ENCODE results near the gene CEACAM16.
A peak's percentile ranks its signal among the peaks of the same experiment; 100 is the strongest.
"Not testable (repeated sequence)": the region's sequence is repeated elsewhere in the genome, so short reads cannot be mapped to it uniquely, and the experiment has no call there.

Gene CEACAM16

DNA sequence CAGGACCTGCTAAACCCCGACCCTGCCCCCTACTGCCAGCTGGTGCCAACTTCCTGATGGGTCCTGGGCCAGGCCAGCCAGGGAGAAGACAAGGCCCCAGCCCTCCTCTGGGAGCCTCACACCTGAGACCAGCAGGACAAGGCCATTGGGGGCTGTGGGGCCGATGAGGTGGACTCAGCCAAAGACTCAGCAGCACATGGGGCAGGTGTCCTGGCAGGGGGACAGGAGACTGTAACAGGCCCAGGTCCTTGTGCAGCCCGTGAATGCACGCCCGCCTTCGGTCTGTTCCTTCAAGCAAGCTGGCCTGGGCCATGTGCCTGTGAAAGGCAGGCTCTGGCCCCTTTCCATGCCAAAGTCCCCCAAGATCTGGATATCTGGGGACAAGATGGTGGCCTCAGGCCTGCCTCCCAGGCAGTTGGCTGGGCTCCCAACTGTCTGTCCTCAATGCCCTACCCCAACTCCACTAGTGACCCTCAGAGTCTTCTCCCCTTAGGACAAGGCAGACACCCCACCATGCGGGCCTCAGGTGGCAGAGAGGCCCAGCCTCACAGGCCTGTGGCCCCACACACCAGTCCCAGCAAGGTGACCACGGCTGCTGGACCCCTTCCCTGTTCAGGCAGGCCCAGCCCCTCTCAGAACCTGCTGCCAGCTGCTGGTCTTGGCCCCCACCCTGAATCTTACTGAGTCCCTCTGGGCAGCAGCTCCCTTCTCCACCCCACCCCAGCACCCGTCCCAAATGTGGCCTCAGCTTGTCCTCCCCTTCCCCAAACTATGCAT is 15.3 kb upstream of the CEACAM16 start:
- H3K4me1 ChIP-seq (ENCODE audit: low read length): peaks cover 40% of the 10 kb centered on the region
- no peaks in the 10 kb centered on the region for H3K36me3 ChIP-seq (replicated peaks; ENCODE audit: low read depth, low read length)
- TF ChIP-seq, protein P1, sequence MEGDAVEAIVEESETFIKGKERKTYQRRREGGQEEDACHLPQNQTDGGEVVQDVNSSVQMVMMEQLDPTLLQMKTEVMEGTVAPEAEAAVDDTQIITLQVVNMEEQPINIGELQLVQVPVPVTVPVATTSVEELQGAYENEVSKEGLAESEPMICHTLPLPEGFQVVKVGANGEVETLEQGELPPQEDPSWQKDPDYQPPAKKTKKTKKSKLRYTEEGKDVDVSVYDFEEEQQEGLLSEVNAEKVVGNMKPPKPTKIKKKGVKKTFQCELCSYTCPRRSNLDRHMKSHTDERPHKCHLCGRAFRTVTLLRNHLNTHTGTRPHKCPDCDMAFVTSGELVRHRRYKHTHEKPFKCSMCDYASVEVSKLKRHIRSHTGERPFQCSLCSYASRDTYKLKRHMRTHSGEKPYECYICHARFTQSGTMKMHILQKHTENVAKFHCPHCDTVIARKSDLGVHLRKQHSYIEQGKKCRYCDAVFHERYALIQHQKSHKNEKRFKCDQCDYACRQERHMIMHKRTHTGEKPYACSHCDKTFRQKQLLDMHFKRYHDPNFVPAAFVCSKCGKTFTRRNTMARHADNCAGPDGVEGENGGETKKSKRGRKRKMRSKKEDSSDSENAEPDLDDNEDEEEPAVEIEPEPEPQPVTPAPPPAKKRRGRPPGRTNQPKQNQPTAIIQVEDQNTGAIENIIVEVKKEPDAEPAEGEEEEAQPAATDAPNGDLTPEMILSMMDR (IDR thresholded peaks at IDR 0.05; ENCODE audit: low read depth, low read length): peak; percentile 14; the same call in 1 of the 2 replicates
- no peak for TF ChIP-seq EZH2phosphoT487 (IDR thresholded peaks at IDR 0.05; ENCODE audit: low read depth)
- H2AFZ ChIP-seq (ENCODE audit: low read depth, low read length): no peak overlapping the region
- H3K79me2 ChIP-seq (ENCODE audit: low read length): no peaks in the 10 kb centered on the region
- no peak overlapping the region for H3K4me3 ChIP-seq (ENCODE audit: low read length)
- H3K9me3 ChIP-seq (ENCODE audit: insufficient read depth, low read length): no peaks in the 10 kb centered on the region
- no peaks in the 10 kb centered on the region; the same call in 1 of the 2 replicates for H4K20me1 ChIP-seq (ENCODE audit: insufficient read depth, low read length)
- H3K27ac ChIP-seq (ENCODE audit: low read length): no peak overlapping the region
- H3K9ac ChIP-seq (ENCODE audit: low read length): no peak overlapping the region
- H3K27me3 ChIP-seq (ENCODE audit: low read depth, low read length): peaks cover 41% of the 10 kb centered on the region
- peak overlapping the region; percentile 39; the same call in 1 of the 2 replicates for H3K4me2 ChIP-seq (ENCODE audit: low read length)

DNA sequence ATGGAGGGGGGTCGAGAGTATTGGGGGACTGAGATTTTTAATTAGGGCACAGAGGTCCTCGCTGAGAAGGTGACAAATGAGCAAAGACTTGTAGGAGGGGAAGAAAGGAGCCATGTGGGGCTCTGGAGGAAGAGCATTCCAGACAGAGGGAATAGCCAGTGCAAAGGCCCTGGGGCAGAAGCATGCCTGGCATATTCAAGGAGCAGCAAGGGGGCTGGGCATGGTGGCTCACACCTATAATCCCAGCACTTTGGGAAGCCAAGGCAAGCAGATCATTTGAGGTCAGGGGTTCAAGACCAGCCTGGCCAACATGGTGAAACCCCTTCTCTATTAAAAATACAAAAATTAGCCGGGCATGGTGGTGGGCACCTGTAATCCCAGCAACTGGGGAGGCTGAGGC is 14.6 kb upstream of the CEACAM16 start:
- H3K4me2 ChIP-seq (ENCODE audit: low read length); H3K27ac ChIP-seq (ENCODE audit: low read length); H3K79me2 ChIP-seq (ENCODE audit: low read length); H3K36me3 ChIP-seq (replicated peaks; ENCODE audit: low read depth, low read length); H3K4me3 ChIP-seq (ENCODE audit: low read length); H2AFZ ChIP-seq (ENCODE audit: low read depth, low read length); H4K20me1 ChIP-seq (ENCODE audit: insufficient read depth, low read length); H3K9me3 ChIP-seq (ENCODE audit: insufficient read depth, low read length); H3K9ac ChIP-seq (ENCODE audit: low read length): not testable (repeated sequence)
- Histone ChIP-seq H3K4me1 (ENCODE audit: low read length) (peaks cover 40% of the 10 kb centered on the region), H3K27me3 (ENCODE audit: low read depth, low read length) (peaks cover 40% of the 10 kb centered on the region)

DNA sequence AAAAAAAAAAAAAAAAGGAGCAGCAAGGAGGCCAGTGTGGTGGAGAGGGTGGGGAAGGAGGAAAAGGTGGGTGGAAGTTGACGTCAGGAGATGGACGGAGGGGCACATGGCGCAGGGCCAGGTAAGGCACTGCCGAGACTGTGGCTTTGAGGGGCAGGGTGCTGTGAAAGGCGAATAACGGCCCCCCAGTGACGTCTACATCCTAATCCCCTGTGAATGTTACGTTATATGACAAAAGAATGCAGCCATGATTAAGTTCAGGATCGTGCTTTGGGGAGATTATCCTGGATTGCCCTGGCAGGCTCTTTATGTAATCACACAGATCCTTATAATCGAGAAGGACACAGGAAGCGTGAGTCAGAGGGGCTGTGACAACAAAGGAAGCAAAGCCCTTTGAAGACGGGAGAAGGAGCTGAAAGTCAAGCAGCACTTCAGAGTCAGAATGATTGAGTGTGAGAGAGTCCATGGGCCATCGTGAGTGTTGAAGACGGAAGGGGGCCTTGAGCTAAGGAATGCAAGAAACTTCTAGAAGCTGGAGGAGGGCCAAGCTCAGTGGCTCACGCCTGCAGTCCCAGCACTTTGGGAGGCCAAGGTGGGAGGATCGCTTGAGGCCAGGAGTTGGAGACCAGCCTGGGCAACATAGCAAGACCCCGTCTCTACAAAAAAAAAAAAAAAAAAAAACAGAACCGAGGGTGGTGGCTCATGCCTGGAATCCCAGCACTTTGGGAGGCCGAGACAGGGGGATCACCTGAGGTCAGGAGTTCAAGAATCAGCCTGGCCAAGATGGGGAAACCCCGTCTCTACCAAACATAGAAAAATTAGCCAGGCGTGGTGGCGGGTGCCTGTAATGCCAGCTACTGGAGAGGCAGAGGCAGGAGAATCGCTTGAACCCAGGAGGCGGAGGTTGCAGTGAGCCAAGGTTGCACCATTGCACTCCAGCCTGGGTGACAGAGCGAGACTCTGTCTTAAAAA is 13.8 kb upstream of the CEACAM16 start:
- no peaks in the 10 kb centered on the region for H3K36me3 ChIP-seq (replicated peaks; ENCODE audit: low read depth, low read length)
- H4K20me1 ChIP-seq (ENCODE audit: insufficient read depth, low read length): peaks cover 4% of the 10 kb centered on the region; the same call in 1 of the 2 replicates
- H2AFZ ChIP-seq (ENCODE audit: low read depth, low read length): no peak overlapping the region

DNA sequence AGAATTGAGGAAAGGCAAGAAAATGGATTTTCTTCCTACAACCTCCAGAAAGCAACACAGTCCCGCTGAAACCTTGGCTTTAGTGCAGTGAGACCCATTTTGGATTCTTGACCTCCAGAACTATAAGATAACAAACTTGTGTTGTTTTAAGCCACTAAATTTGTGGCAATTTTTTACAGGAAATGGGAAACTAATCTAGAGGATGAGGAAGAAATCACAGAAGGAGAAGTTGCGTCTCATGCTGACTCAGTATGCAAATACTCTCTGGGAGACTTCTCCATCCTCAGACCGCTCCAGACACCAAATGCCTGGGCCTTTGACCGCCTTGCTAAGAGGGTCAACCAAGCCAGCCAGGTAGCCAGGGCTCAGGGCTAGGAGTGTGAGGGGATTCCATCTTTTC is 13.1 kb upstream of the CEACAM16 start:
- H3K4me2 ChIP-seq (ENCODE audit: low read length): peak overlapping the region; percentile 57
- no peaks in the 10 kb centered on the region for H3K36me3 ChIP-seq (replicated peaks; ENCODE audit: low read depth, low read length)
- H3K79me2 ChIP-seq (ENCODE audit: low read length): no peaks in the 10 kb centered on the region
- H3K9ac ChIP-seq (ENCODE audit: low read length): no peak overlapping the region
- H3K27me3 ChIP-seq (ENCODE audit: low read depth, low read length): peaks cover 42% of the 10 kb centered on the region
- H4K20me1 ChIP-seq (ENCODE audit: insufficient read depth, low read length): peaks cover 4% of the 10 kb centered on the region; the same call in 1 of the 2 replicates
- H3K4me3 ChIP-seq (ENCODE audit: low read length): peak overlapping the region; percentile 4
- no peak for TF ChIP-seq EZH2phosphoT487 (IDR thresholded peaks at IDR 0.05; ENCODE audit: low read depth)
- no peak overlapping the region for H2AFZ ChIP-seq (ENCODE audit: low read depth, low read length)
- peaks cover 40% of the 10 kb centered on the region for H3K4me1 ChIP-seq (ENCODE audit: low read length)
- H3K9me3 ChIP-seq (ENCODE audit: insufficient read depth, low read length): no peaks in the 10 kb centered on the region
- no peak overlapping the region for H3K27ac ChIP-seq (ENCODE audit: low read length)

More for the DNA sequence above, 13.8 kb upstream of the CEACAM16 start:
- Histone ChIP-seq H3K79me2 (ENCODE audit: low read length) (no peaks in the 10 kb centered on the region), H3K4me1 (ENCODE audit: low read length) (peaks cover 40% of the 10 kb centered on the region), H3K9me3 (ENCODE audit: insufficient read depth, low read length) (no peaks in the 10 kb centered on the region), H3K9ac (ENCODE audit: low read length) (no peak overlapping the region), H3K4me2 (ENCODE audit: low read length) (peak overlapping the region; percentile 57), H3K4me3 (ENCODE audit: low read length) (peak overlapping the region; percentile 4), H3K27me3 (ENCODE audit: low read depth, low read length) (peaks cover 44% of the 10 kb centered on the region), H3K27ac (ENCODE audit: low read length) (no peak overlapping the region)
- no peak for TF ChIP-seq EZH2phosphoT487 (IDR thresholded peaks at IDR 0.05; ENCODE audit: low read depth)
- TF ChIP-seq, protein P1 (IDR thresholded peaks at IDR 0.05; ENCODE audit: low read depth, low read length): no peak
